ENCODE results near the gene RNF223. TPM values are rescaled to one million over a fixed set of nuclear protein-coding genes. Genes with fewer than 3 reads are reported as not detected.
"Not testable (repeated sequence)": the region's sequence is repeated elsewhere in the genome, so short reads cannot be mapped to it uniquely, and the experiment has no call there.

RNF223 gene
- total RNA-seq, 4 donors from 2014 or later, result 1.3 TPM; not detected in 3

GRCh38 chr1:1101503-1101902 lies 27.4 kb upstream of the RNF223 start:
- DNase-seq, result peak in 1 of 3 donors; percentile 10

GRCh38 chr1:1100296-1100695 lies 26.2 kb upstream of the RNF223 start:
- no peaks in the 10 kb centered on the region for H3K4me1 ChIP-seq
- no peaks in the 10 kb centered on the region for H3K36me3 ChIP-seq
- no peaks in the 10 kb centered on the region for H3K27me3 ChIP-seq
- peak in 1 of 3 donors; percentile 7 for DNase-seq
- H3K27ac ChIP-seq, result no peak overlapping the region
- no peaks in the 10 kb centered on the region for H3K9me3 ChIP-seq
- no peak overlapping the region for H3K4me3 ChIP-seq
- TF ChIP-seq POLR2A (IDR thresholded peaks at IDR 0.05) (no peak), CTCF (IDR thresholded peaks at IDR 0.05) (no peak)

More at GRCh38 chr1:1101503-1101902, 27.4 kb upstream of the RNF223 start:
- Histone ChIP-seq H3K27me3 (no peaks in the 10 kb centered on the region), H3K27ac (no peak overlapping the region), H3K9me3 (no peaks in the 10 kb centered on the region), H3K4me3 (no peak overlapping the region), H3K4me1 (no peaks in the 10 kb centered on the region), H3K36me3 (no peaks in the 10 kb centered on the region)
- TF ChIP-seq POLR2A (IDR thresholded peaks at IDR 0.05), result no peak
- no peak for TF ChIP-seq CTCF (IDR thresholded peaks at IDR 0.05)

- TF ChIP-seq CTCF (IDR thresholded peaks at IDR 0.05) (no peak), POLR2A (IDR thresholded peaks at IDR 0.05) (no peak)
- Histone ChIP-seq H3K36me3 (no peaks in the 10 kb centered on the region), H3K4me1 (no peaks in the 10 kb centered on the region), H3K4me3 (no peak overlapping the region), H3K9me3 (no peaks in the 10 kb centered on the region), H3K27me3 (no peaks in the 10 kb centered on the region), H3K27ac (no peak overlapping the region)
- DNase-seq, result no peak
These were observed 25.5 kb upstream of the RNF223 start for GRCh38 chr1:1099506-1100183.

- no peak for TF ChIP-seq CTCF (IDR thresholded peaks at IDR 0.05)
- TF ChIP-seq POLR2A (IDR thresholded peaks at IDR 0.05), result no peak
- H3K27ac ChIP-seq, result no peak overlapping the region
- no peaks in the 10 kb centered on the region for H3K4me1 ChIP-seq
- H3K4me3 ChIP-seq, result no peak overlapping the region
- no peaks in the 10 kb centered on the region for H3K9me3 ChIP-seq
- H3K27me3 ChIP-seq, result no peaks in the 10 kb centered on the region
- no peaks in the 10 kb centered on the region for H3K36me3 ChIP-seq
- DNase-seq, result peak in 1 of 3 donors; percentile 18
These were observed 24.7 kb upstream of the RNF223 start for GRCh38 chr1:1098681-1099421.

- not testable (repeated sequence) for H3K9me3 ChIP-seq, H3K4me1 ChIP-seq, H3K27me3 ChIP-seq, DNase-seq, H3K4me3 ChIP-seq, H3K36me3 ChIP-seq, H3K27ac ChIP-seq
These were observed 22.0 kb upstream of the RNF223 start for GRCh38 chr1:1096136-1096535.

- H3K27ac ChIP-seq, result no peak overlapping the region
- H3K4me1 ChIP-seq, result no peaks in the 10 kb centered on the region
- H3K9me3 ChIP-seq, result no peaks in the 10 kb centered on the region
- no peak for DNase-seq
- no peaks in the 10 kb centered on the region for H3K27me3 ChIP-seq
- H3K36me3 ChIP-seq, result no peaks in the 10 kb centered on the region
- H3K4me3 ChIP-seq, result no peak overlapping the region
- TF ChIP-seq CTCF (IDR thresholded peaks at IDR 0.05) (no peak), POLR2A (IDR thresholded peaks at IDR 0.05) (no peak)
These were observed 20.9 kb upstream of the RNF223 start for GRCh38 chr1:1094981-1095380.
